Lower leg skin (tissue), 4 donors: ENCODE data around the gene RCCD1. TPM values are rescaled to one million over a fixed set of nuclear protein-coding genes. Genes with fewer than 3 reads are reported as not detected.

Experiments
- DNase-seq, 2 donors: peaks; one replicate each; pipeline ENCODE4 v3.0.0-alpha.2; 2019; ENCODE audit warnings: low spot score in 2 of 2
- H3K4me3 ChIP-seq: fragments of 200-600 bp; sonication (generic); 2 replicates; pipeline ENCODE4 v1.5.1; 2017; ENCODE audit warnings: mild to moderate bottlenecking, low read depth; ENCODE audit not compliant: poor library complexity, severe bottlenecking
- POLR2A ChIP-seq, 2 donors: fragments of 450-650 bp; IDR thresholded peaks; one replicate each; pipeline ENCODE4 v1.6.1; 2016 to 2017; ENCODE audit warnings: antibody characterized with exemption in 2 of 2, mild to moderate bottlenecking in 1 of 2, moderate library complexity in 1 of 2
- WGBS, 2 donors: methylation state at CpG; one replicate each; pipeline ENCODE4 v1.1.5; 2018; 5-methylcytosine and 5-hydroxymethylcytosine counted together
- intact Hi-C: fragments of 100-400 bp; cut with DNase I; formaldehyde crosslinking; loops from one replicate; pipeline ENCODE4 v1.15.0; 2023; ENCODE audit warnings: low total_unique reads
- total RNA-seq, 4 donors: library from RNA; depleted of rRNA; stranded (reverse); fragments of >200 nt; gene quantifications; one replicate each; pipeline ENCODE4 v1.1.0, GENCODE V29; 2016
- TF ChIP-seq, protein P1 (sequence below), 3 donors: fragments of 450-650 bp; IDR thresholded peaks; one replicate each; pipeline ENCODE4 v1.5.1; 2016; ENCODE audit warnings: antibody characterized with exemption in 3 of 3, mild to moderate bottlenecking in 3 of 3, moderate library complexity in 2 of 3

The RCCD1 gene
- total RNA-seq, 4 donors from 2014 or later = 11.0 to 24.5 (median 14.1) TPM

DNA sequence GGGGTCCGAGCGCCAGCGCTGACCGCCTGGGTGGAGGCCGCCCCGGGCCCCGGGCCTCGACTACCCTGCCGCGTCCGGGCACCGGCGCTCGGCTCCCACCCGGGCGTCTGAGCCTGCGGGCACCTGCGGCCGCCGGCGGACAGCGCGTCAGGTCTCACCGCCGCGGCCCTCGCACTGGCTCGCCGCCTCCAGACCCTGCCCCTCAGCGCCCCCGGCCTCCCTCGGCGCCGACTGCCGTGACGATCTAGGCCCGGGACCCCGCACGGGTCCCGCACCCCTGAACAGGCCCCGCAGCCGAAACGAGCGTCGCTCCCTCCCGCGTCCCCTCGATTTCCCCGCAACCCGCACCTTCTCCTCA lies 39.4 kb downstream of the RCCD1 start:
- DNase-seq = no peak
- intact Hi-C loops = loop anchor here (5.0 kb wide), 1 partner anchor 37 kb away; no protein-coding TSS in a partner anchor
- H3K4me3 ChIP-seq = peak overlapping the region; percentile 94
- TF ChIP-seq, protein P1, sequence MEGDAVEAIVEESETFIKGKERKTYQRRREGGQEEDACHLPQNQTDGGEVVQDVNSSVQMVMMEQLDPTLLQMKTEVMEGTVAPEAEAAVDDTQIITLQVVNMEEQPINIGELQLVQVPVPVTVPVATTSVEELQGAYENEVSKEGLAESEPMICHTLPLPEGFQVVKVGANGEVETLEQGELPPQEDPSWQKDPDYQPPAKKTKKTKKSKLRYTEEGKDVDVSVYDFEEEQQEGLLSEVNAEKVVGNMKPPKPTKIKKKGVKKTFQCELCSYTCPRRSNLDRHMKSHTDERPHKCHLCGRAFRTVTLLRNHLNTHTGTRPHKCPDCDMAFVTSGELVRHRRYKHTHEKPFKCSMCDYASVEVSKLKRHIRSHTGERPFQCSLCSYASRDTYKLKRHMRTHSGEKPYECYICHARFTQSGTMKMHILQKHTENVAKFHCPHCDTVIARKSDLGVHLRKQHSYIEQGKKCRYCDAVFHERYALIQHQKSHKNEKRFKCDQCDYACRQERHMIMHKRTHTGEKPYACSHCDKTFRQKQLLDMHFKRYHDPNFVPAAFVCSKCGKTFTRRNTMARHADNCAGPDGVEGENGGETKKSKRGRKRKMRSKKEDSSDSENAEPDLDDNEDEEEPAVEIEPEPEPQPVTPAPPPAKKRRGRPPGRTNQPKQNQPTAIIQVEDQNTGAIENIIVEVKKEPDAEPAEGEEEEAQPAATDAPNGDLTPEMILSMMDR (IDR thresholded peaks at IDR 0.05) = no peak
- TF ChIP-seq POLR2A (IDR thresholded peaks at IDR 0.05) = no peak
- WGBS, 2 donors = 1% methylated on average over 38 of the region's 50 CpGs

GRCh38 chr15:90994417-90995311 lies 40.0 kb downstream of the RCCD1 start, which contains the start of gene PRC1:
TSS of gene PRC1 (minus strand) at chr15:90994535. CDS start at chr15:90994417, 118 bp downstream.
- intact Hi-C loops = loop anchor here (5.0 kb wide), 1 partner anchor 37 kb away; no protein-coding TSS in a partner anchor
- DNase-seq = peak; percentile 96 to 100
- TF ChIP-seq POLR2A (IDR thresholded peaks at IDR 0.05) = no peak
- TF ChIP-seq, protein P1 (IDR thresholded peaks at IDR 0.05) = peak in 1 of 3 donors; percentile 43
- WGBS, 2 donors = 0 to 1% methylated on average over 54 to 75 of the region's 75 CpGs
- peak within 1 kb of the TSS; percentile 94 for H3K4me3 ChIP-seq

DNA sequence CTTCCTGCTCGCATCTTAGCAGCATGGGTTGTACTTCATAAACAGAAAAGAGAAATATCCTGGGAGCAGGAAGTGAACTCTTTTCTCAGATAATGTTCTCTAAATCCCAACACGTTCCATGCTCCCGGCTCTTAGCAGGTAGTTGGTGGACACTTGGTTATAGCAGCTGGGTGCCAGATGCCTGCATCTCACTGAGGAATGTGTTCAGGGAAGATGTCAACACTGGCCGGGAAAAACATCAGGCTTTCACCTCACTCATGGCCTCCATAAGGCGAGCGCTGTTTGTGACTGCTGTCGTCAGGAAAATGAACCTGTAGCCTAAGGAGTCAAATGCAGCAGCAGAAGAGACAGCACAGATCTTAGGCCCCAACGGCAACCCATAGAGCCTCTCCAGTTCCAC lies 44.1 kb downstream of the RCCD1 start:
- H3K4me3 ChIP-seq = no peak overlapping the region
- DNase-seq = no peak
- intact Hi-C loops = no loop called here
- 72 to 85% methylated on average over 8 of the region's 8 CpGs for WGBS, 2 donors
- TF ChIP-seq, protein P1 (IDR thresholded peaks at IDR 0.05) = no peak
- TF ChIP-seq POLR2A (IDR thresholded peaks at IDR 0.05) = no peak

GRCh38 chr15:91001209-91001608 lies 46.5 kb downstream of the RCCD1 start:
- intact Hi-C loops = no loop called here
- no peak for DNase-seq
- TF ChIP-seq, protein P1 (IDR thresholded peaks at IDR 0.05) = no peak
- TF ChIP-seq POLR2A (IDR thresholded peaks at IDR 0.05) = no peak
- 89% methylated on average over 3 of the region's 3 CpGs for WGBS, 2 donors
- H3K4me3 ChIP-seq = no peak overlapping the region

GRCh38 chr15:91007266-91007665 lies 52.6 kb downstream of the RCCD1 start:
- no peak overlapping the region for H3K4me3 ChIP-seq
- WGBS, 2 donors = 86 to 93% methylated on average over 3 of the region's 3 CpGs
- intact Hi-C loops = no loop called here
- TF ChIP-seq, protein P1 (IDR thresholded peaks at IDR 0.05) = no peak
- TF ChIP-seq POLR2A (IDR thresholded peaks at IDR 0.05) = no peak
- DNase-seq = no peak

Other genes with a start within 250 kb of the RCCD1 start
- gene BLM, start 237.5 kb upstream of the RCCD1 start, total RNA-seq = 1 to 10 TPM in 1 of 4 donors, under 1 TPM in 3; 0.30 to 2.0 (median 0.45) TPM
- gene FURIN, start 86.3 kb upstream of the RCCD1 start, total RNA-seq = 100 to 1,000 TPM; 114 to 163 (median 149) TPM
- gene FES, start 70.4 kb upstream of the RCCD1 start, total RNA-seq = 10 to 100 TPM in 2 of 4 donors, 1 to 10 TPM in 2; 3.6 to 17.9 (median 11.0) TPM
- gene MAN2A2, start 51.6 kb upstream of the RCCD1 start, total RNA-seq = 10 to 100 TPM; 21.8 to 43.5 (median 27.4) TPM
- 10 to 100 TPM; 12.0 to 21.1 (median 19.4) TPM for gene HDDC3, start 22.3 kb upstream of the RCCD1 start, total RNA-seq
- gene UNC45A, start 19.6 kb upstream of the RCCD1 start, total RNA-seq = 10 to 100 TPM; 56.5 to 79.1 (median 68.2) TPM
- gene PRC1, start 39.7 kb downstream of the RCCD1 start, total RNA-seq = 10 to 100 TPM; 16.3 to 24.4 (median 19.5) TPM
- 10 to 100 TPM in 3 of 4 donors, 1 to 10 TPM in 1; 9.5 to 16.4 (median 12.9) TPM for gene VPS33B, start 67.7 kb downstream of the RCCD1 start, total RNA-seq
- 1 to 10 TPM in 2 of 4 donors, under 1 TPM in 2; 0.42 to 2.3 (median 0.88) TPM for gene SV2B, start 145.4 kb downstream of the RCCD1 start, total RNA-seq